Measurements from ENCODE around the gene OPN3. TPM values are rescaled to one million over a fixed set of nuclear protein-coding genes. Genes with fewer than 3 reads are reported as not detected.

Gene OPN3
- polyA plus RNA-seq, 12 donors = 14.2 to 27.4 (median 23.1) TPM; not detected in 1

DNA sequence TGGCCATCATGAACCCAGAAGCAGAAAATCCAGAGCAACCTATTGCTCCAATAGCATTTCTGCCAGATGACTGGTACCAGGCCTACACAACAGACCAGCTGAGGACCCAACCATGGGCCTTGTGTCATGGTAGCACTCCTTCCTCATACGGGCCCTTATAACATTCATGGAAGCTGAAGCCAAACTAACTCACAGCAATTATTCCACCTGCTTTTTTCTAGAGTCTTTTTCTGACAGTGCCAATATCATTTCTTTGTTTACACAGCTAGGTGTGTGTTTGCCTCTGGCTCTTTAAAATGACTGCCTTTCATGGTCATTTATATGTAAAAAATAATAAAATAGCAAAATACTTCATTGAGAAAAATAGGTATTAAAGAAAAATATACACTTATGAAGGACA is 8.0 kb upstream of the OPN3 start:
- DNase-seq = no peak

DNA sequence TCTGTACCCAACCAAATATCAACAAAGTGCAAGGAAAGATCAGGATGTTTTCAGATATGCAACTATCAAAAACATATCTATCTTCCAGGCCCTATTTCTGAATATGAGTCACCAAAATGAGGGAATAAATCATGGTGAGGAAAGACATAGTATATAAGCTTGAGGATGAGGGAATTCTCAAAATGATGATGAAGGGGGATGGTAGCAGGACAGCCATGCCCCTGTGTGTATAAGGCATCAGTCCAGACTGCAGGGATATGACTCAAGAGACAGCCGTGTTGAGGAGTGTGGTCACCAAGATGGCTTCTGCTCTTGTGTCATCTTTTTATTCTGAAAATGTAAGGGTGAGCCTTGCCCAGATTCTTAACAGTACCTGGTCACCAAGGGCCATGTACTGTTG is 7.5 kb upstream of the OPN3 start:
- no peak for DNase-seq

DNA sequence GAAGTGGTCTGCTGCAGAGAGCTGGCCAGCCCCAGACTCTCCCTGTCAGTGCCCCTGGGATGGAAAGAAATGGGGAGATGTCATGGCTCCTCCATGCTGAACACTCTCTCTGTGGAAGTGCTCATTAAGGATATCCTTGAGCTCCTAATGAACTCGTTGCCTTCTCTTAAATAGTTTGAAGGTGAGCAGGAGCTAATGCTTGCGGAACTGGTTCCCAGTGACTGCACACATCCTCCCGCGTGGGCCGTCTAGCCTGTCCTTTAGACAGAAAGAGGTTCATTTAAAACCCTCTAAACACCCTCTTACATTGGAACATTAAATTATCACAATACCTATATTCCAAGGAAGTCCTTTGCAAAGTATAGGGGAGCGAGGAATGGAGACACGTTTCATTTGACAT is 6.0 kb upstream of the OPN3 start:
- DNase-seq = no peak

GRCh38 chr1:241645199-241645598 is 5.0 kb upstream of the OPN3 start:
- no peak for DNase-seq

DNA sequence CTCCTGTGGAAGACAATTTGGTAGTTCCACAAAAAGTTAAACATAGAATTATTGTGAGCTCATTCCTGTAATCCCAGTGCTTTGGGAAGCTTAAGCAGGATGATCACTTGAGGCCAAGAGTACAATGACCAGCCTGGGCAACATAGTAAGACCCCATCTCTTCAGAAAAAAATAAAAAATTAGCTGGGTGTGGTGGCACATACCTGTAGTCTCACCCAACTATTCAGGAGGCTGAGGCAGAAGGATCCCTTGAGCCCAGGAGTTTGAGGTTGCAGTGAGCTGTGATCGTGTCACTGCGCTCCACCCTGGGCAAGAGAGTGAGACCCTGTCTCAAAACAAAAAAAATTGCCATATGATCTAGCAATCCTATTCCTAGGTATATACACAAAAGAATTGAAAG is 4.1 kb upstream of the OPN3 start:
- DNase-seq = no peak

GRCh38 chr1:241642593-241642944 is 2.4 kb upstream of the OPN3 start:
- DNase-seq = no peak

- no peak for DNase-seq
Measured at GRCh38 chr1:241641773-241642592, 1.8 kb upstream of the OPN3 start.

DNA sequence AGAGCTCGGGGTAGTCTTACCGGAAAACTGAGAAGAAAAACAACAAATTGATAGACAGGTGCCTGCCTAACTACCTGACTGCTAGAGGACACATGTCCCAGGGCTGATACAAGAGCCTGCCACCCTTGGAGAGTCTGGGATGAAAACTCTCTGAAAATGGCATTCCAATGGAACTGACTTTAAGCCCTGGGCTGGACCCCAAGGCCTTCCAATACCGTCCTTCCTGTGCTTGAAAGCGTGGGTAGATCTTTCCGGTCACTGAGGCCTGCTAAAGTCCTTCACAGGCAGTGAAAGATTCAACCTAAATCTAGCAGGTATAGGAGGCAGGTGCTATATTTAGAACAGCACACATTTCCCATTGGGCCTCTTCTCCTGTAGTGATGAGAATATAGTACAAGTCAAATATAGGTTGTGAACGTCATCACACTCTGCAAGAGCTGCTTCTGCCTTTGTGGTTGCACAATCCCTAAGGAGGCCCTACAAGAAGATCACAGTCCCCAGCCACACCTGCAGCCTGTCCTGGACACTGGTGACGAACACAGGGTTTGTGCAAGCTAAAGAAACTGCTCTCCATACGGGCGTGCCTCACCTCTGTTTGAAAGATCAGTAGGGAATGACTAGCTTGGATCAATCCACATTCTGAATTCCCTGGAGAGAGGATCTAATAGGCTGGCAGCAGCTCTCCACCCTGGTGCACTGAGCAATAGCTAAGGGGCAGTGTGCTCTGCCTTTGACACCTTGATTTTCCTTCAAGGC is 876 bp upstream of the OPN3 start:
- no peak for DNase-seq

DNA sequence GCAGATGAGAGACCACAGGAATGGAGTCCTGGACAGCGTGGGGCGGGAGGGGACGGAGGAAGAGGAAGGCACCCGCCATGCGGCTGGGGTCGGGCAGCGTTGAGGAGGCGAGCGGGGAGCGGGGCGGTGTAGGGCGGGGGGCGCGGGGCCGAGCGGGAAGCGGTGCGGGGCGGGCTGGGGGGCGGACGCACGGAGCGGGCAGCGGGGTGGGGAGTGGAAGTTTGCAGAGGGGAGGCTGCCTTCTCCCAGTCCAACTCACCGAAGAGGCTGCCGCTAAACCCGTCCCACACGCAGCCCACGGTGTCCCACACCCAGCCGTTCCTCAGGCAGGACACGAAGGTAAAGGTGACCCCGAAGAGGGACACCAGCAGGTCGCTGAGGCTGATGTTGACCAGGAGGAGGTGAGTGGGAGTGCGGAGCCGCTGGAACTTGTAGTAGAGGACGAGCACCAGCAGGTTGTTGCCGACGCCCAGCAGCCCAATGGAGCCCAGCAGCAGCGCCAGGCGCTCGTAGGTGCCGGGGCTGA is 483 bp downstream of the OPN3 start:
- DNase-seq = peak; percentile 26

- DNase-seq = no peak
Measured at GRCh38 chr1:241638909-241639622, 1.1 kb downstream of the OPN3 start.

- no peak for DNase-seq
Measured at GRCh38 chr1:241638099-241638682, 2.0 kb downstream of the OPN3 start.

DNA sequence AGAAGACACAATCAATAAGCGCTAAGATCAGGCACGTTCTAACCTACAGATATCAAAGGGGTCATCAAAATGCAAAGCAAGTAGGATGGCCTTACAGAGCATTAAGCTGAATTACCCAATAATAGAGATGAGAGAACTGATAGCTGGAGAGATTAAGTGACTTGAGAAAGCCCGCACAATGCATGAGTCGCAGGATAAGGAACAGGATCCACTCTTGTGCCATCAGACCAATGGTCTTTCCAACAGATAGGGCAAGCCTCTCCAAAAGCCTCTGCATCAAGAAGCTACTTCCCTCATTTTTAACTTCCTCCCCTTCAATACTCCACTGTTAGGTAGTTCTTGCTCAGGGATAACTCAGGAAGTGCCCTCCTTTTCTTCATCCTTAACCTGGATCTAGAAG is 2.6 kb downstream of the OPN3 start:
- DNase-seq = no peak

DNA sequence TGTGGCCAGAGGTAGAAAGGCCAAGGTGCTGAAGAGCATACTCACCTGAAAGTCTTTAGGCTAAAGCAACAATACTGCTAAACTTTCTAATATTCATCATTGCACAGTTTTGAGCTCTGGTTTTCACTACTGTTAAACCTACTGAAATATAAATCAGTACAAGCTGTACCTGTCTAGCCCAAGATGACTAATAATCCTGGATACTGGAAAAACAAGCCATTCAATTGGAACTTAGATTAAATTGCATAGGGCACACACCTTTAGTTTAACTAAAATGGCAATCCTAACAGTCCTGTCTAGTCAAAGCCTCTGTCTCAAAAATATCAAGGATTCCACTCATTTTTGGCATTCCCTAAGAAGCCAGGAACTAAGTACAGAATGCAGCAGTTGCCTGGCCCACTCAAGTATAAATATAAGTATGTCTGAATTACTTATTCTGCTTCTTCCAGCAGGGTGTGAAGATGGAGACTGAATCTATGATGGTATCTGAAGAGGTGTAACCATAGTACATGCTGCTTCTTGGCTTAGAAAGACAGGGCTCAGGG is 3.1 kb downstream of the OPN3 start:
- DNase-seq = no peak

DNA sequence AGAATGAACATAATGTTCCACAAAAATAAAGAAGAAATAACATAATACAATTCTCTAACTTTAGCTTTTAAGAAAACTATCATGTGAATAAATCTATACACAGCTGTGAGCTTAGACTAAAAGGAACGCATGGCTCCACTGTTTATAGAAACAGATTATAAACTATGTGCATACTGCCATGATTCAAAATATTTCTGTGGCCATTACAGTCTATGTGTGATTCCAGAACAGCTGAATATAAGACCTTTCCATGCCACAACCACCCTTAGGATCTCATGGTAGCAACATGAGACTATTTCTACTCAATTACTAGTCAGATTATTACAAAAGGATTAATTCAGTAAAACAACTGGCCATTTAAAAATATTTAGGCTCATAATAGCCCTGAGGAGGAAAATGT is 3.9 kb downstream of the OPN3 start:
- no peak for DNase-seq

DNA sequence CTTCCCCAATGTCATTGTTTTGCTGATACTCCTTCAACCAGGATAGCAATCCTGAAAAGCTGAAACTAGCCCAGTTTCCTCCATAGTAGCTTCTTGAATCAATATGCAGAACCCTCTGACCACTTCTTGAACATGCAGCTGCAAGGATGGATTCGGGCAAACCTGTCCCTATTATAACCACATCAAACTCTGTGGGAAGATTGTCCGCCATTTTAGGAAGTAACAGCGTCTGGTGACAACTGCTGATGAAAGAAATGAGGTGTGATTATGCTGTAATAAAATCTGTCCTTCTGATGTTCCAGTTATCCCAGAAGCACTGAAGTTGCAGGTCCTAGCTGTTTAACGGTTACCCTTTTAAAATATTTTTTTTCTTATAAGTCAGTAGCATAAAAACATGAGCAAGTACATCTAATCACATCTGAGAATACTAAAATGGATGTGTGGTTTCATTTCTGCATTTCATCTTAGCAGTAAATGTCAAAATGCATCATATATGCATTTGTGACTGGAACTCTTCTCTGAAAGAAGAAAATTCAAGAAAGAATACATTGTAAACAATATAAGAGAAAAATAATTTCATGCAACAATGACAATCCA is 4.5 kb downstream of the OPN3 start:
- DNase-seq = no peak

GRCh38 chr1:241632987-241633386 is 7.2 kb downstream of the OPN3 start:
- no peak for DNase-seq

- no peak for DNase-seq
Measured at GRCh38 chr1:241631674-241632073, 8.5 kb downstream of the OPN3 start.

GRCh38 chr1:241630899-241631298 is 9.3 kb downstream of the OPN3 start:
- no peak for DNase-seq

- no peak for DNase-seq
Measured at GRCh38 chr1:241630476-241630875, 9.7 kb downstream of the OPN3 start.

DNA sequence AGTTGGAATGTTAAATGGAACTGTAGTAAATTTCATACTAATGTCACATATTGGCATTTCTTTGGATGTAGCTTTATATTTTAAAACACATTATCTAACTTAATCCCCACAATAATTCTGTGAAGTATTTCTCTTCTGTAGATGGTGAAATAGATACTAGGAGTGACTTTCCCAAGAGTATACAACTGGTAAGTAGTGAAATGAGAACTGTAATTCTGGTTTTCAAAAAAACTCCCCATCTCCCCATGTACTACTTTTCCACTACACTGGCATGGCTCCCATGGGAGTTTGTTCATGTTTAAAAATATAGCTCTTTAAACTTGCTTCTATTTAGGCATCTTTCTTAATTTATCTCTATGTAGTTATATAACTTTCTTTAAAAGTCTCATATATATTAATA is 10.2 kb downstream of the OPN3 start:
- DNase-seq = no peak

DNA sequence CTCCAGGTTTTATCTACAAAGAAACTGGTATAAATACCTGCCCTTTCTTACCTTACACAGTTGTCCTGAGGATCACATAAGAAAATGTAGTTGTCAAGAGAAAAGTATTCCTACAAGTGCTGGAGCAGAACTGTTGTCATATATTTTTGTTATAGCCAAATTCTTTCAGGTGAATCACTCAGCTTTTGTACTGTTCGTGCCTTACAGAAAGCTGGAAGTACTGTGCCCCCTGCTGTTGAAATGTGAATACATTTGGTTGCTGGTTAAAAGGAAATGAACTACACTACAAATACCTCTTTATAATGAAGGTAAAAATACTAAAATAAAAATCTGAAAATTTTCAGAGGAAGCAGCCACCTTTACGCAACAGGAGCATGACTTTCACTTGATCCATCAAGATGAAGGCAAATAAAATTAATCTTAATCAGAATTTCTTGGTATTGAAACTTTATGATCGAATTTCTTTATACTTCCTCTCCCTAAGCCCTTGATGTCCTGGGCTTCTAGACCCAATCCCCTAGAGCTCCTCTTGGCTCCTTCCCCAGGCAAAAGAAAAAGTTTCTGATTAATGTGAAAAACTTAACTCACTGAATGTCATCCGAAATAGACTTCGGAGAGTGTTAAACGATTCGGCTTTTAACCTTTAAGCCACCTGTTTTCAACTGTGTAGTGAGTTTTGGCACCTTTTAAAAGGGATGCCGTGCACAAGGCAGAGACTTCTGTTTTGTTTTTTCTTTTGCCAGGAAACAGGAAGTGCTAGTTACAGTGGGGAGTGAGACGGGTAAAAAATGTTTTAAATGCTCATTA is 12.5 kb downstream of the OPN3 start:
- no peak for DNase-seq
